GM18858 (cell line): Measurements from ENCODE around the gene MXI1.
A peak's percentile ranks its signal among the peaks of the same experiment; 100 is the strongest.
"Not testable (repeated sequence)": the region's sequence is repeated elsewhere in the genome, so short reads cannot be mapped to it uniquely, and the experiment has no call there.

Experiments used
- ATAC-seq: cut with Tn5 transposase; IDR thresholded peaks from one replicate; pipeline ENCODE4 v1.9.1; 2021; ENCODE audit not compliant: unreplicated experiment

The MXI1 gene

DNA sequence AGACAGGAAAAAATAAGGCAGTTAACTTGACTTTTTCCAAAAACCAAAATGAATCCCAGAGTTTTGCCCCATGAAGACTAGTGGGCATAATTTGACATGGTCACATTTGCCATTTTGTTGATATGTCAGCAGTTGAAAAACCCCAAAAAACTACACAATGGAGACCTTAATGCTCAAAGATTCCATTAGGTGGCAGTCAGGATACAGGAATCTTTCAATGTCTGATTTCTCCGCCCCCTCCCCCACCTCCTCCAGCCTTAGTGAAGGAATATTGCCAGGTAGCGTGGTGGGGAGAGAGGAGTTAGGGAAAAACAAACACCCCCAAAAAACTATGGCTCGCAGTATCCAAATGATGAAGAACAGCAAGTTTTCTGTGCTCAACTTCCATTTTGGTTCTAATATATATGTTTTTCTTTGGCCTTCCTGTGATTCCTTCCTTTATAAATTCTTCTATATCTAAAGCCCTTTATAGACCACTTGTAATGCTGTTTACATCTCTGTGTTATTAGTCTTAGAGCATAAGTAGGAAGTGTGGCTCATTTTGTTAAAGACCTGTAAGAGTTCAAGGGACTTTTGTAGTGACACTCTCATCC, 104.0 kb downstream of the MXI1 start:
- ATAC-seq, result no peak

DNA sequence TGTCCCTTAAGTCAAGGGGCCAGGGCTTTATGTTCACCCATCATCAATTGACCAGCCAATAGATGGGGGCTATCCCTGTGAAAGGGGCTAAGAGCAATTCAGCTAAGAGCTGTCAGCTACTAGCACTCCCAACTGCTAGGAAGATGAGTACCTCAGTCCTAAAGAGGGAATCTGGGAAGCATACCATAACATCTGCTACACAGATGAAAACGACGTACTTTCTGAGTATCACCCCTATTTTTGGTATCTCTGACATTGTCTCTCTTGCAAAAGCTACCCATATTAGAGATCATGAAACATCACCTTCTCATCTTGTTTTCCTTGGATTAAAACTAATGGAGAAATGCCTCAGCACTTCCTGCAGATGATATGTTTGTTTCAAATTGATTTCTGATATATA, 104.8 kb downstream of the MXI1 start:
- no peak for ATAC-seq

DNA sequence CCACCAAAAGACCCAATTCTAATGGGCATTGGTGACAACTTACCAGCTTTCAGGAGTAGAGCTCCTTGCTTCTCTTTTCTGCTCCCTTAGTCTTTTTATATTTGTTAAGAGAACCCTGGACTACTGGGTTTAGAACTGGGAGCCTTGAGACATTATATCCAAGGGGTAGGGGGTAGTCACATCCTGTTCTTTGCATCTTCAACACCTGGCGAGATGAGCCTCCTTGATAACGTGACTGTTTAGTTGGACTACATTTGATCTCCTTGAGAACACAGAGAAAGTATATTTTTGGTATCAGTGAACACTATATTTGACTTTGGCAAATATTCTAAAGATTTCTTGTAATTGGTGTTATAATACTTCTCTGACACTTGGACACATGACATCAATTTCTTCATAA, 106.3 kb downstream of the MXI1 start:
- no peak for ATAC-seq

DNA sequence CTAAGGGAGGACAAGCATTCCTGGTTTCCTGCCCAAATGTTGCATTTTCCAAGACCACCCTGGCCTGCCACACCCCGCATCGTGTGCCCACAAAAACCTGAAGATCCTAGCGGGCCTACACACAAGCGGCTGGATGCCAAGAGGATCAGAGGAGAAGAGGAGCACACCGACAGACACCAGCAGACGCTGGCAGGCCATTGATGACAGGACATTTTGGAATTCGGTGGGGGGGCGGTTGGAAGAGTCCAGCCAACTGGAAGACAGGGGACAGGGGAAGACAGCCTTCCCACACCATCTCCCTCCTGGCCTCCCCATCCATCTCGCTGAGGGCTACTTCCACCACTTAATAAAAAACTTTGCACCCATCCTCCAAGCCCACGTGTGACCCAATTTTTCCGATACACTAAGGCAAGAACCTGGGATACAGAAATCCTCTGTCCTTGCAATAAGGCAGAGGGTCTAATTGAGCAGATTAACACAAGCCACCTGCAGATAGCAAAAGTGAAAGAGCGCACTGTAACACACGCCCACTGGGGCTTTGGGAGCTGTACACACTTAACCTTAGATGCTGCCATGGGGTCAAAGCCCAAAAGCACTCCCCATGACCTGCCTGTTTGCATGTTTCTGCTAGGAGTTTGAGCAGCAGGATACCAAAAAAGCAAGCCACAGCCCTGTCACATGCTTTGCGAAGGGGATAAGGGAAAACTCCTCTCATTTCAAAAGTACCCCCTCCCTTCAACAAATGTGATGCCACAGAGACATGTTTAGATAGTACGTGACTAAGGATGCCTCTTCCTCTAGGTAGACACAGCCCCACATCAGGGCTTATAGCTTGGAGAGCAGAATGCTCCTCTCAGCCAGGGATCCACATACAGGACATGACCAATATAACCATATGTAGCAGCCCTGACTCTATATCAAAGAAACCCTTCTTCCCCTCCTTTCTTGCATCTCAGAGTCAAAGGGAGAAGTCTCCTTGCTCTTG, 110.8 kb downstream of the MXI1 start:
- no peak for ATAC-seq

DNA sequence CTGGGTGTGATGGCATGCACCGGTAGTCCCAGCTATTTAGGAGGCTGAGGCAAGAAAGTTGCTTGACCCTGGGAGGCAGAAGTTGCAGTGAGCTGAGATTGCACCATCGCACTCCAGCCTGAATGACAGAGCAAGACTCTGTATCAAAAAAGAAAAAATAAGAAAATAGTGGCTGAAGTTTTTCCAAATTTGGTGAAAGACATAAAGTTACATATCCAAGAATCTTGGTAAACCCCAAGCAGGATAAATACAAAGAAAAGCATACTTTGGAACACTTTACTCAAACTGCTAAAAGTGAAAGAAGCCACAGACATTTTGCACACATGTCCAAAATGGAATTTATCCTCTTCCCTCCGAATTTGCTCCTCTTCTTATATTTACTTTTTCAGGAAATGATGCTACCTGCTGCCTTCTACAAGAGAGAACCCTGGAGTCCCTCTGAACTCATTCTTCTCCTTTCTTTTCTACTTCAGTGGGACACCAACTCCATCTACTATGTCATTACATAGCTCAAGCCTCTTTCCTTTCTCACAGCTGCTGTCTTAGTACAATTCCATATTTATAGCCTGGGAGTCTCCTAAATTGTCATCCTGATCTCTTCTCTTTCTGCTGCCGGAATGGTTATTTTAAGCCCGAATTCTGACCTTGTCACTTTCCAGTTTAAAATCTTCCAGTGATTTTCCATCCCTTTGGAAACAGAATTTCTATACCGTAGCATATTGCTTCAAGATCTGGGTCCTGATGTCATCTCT, 114.6 kb downstream of the MXI1 start:
- no peak for ATAC-seq

- ATAC-seq, result no peak
Measured at GRCh38 chr10:110323503-110323902, 116.1 kb downstream of the MXI1 start.

GRCh38 chr10:110324201-110324804, 116.9 kb downstream of the MXI1 start:
- peak; percentile 34 for ATAC-seq

DNA sequence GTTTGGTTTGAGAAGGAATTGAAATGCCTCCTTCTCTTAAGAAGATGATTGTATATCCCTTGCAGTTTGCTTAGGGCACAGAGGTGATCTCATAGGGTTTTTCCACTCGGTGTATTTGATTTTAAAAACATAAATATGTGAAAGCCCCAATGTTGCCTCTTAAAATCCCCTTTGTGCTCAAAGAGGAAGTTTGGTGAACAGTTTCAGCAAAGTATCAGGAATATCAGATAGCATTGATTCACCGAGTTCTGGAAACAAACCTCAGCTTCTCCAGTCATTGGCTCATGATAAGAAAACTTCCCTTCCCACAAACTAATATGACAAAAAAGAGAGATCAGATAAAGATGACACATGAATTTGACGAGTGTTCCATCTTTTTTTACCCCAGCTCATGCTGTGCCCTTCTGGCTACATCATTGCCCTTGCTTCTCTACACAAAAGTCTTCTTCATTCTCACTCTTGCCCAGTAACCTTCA, 117.4 kb downstream of the MXI1 start:
- ATAC-seq, result peak; percentile 33

GRCh38 chr10:110326351-110327032, 119.1 kb downstream of the MXI1 start:
- ATAC-seq, result no peak

GRCh38 chr10:110327262-110327914, 120.0 kb downstream of the MXI1 start:
- no peak for ATAC-seq

DNA sequence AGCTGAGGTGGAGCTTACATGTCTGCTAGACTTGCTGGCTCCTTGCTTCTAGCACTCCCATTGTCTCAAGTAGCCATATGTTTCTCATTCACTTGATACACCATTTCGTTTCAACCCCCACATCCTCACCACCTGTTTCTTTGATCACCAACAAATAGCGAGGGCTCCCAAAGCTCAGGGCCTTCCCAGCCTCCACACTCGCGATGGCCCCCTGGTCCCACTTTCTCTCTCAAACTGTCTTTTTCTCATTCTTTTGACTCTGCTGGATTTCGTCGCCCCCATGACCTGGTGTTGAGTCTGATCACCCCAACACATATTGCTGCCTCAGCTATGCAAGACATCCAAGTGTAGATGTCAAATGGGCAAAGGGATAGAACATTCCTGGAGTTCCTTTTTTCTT, 123.3 kb downstream of the MXI1 start:
- ATAC-seq, result no peak

DNA sequence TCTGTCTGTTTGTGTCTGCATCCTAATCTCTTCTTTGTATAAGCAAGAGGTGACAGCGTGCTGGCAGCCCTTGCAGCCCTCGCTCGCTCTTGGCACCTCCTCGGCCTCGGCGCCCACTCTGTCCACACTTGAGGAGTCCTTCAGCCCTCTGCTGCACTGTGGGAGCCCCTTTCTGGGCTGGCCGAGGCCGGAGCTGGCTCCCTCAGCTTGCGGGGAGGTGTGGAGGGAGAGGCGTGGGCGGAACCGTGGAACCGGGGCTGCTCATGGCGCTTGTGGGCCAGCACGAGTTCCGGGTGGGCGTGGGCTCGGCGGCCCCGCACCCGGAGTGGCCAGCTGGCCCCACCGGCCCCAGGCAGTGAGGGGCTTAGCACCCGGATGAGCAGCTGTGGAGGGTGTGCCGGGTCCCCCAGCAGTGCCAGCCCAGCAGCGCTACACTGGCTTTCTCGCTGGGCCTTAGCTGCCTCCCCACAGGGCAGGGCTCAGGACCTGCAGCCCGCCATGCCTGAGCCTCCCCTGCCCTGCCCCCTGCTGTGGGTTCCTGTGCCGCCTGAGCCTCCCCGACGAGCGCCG, 123.9 kb downstream of the MXI1 start:
- ATAC-seq, result not testable (repeated sequence)

- ATAC-seq, result no peak
Measured at GRCh38 chr10:110334061-110334656, 126.8 kb downstream of the MXI1 start.

DNA sequence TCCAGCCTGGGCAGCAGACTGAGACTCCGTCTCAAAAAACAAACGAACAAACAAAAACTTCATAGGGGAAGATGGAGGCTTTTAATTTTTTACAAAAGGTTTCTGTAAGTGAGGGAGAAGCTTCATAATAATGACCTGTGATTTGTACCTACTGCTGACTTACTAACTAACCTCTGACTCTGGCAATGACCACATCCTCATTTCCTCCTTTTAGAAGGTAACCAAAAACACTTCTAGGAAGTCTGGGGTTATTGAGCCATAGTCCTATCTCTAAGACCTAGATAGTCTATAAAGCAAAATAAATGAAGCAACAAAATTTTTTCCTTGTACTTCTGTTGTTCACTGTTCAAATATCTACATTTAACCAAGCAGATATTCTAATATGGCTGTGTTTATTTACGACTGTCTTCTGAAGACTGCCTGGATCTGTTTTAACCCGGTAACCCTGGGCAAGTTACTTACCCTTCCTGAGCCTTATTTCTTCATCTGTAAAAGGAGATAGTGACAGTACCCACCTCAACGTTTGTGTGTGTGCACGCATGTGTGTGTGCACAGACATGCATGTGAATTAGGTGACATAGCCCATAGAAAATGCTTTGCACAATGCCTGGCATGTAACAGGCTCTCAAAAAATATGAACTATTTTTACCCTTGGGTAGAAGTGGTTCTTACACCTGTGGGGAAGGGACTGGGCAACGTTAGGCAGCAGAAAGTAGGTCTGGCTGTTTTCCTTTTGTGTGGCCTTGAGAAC, 128.1 kb downstream of the MXI1 start:
- no peak for ATAC-seq

DNA sequence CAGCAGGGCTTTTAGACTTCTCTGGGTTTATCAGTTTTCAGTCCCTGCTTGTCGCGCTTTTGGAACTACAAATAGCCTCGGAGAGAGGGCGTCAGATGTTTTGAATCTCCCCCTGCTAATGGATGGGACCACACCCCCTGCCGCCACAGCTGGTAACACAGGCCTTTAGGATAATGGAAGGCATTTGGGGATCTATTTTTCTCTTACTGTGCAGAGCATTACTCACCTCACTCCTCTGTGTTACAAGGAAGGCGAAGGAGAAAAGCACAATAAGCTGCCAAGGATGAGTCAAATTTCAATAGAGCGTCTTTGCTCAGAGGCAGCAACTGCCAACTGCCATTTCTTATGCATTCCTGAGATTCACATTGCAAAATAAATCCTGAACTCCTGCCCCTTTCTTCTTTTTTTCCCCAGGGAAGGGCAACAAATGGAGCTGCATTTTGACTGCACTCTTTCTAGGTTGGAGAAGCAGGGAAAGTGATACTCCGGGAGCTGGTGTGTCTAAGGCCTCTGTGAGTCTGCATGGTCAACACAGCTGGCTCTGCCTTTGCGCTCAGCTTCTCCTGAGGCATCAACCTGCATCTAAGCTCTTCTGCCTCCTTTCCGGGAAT, 128.8 kb downstream of the MXI1 start:
- no peak for ATAC-seq
